SJCRH30 (cell line): ENCODE results near the gene BEND4. TPM values are rescaled to one million over a fixed set of nuclear protein-coding genes. Genes with fewer than 3 reads are reported as not detected.

Source experiments
- DNase-seq, 2 experiments: peaks; one replicate each; pipeline ENCODE4 v3.0.0-alpha.2; 2015 to 2020
- H3K27ac ChIP-seq: fragments of 250-450 bp; sonication (Bioruptor Pico); 2 replicates; pipeline ENCODE4 v1.5.1; 2020; ENCODE audit warnings: mild to moderate bottlenecking, moderate library complexity
- H3K27me3 ChIP-seq: fragments of 250-450 bp; sonication (Bioruptor Pico); 2 replicates; pipeline ENCODE4 v1.5.1; 2020; ENCODE audit warnings: mild to moderate bottlenecking, moderate library complexity
- H3K36me3 ChIP-seq: fragments of 250-450 bp; sonication (Bioruptor Pico); 2 replicates; pipeline ENCODE4 v1.5.1; 2020; ENCODE audit warnings: mild to moderate bottlenecking, moderate library complexity
- H3K4me1 ChIP-seq: fragments of 250-450 bp; sonication (Bioruptor Pico); 2 replicates; pipeline ENCODE4 v1.5.1; 2020; ENCODE audit warnings: mild to moderate bottlenecking, moderate library complexity
- H3K4me3 ChIP-seq: fragments of 250-450 bp; sonication (Bioruptor Pico); 2 replicates; pipeline ENCODE4 v1.5.1; 2020; ENCODE audit warnings: mild to moderate bottlenecking, moderate library complexity
- H3K9me3 ChIP-seq: fragments of 250-450 bp; sonication (Bioruptor Pico); replicated peaks from 2 replicates; pipeline ENCODE4 v1.5.1; 2020; ENCODE audit warnings: mild to moderate bottlenecking, moderate library complexity
- total RNA-seq: library from RNA; depleted of rRNA; stranded (reverse); fragments of >200 nt; shearing (Covaris generic); gene quantifications from 2 replicates; pipeline ENCODE4 v1.2.3, GENCODE V29; 2014; rRNA removed

BEND4 gene
- total RNA-seq, 1 experiment from 2014 or later: 0.18 TPM

- no peak overlapping the region for H3K4me3 ChIP-seq
- H3K36me3 ChIP-seq: peaks cover 12% of the 10 kb centered on the region
- H3K4me1 ChIP-seq: no peaks in the 10 kb centered on the region
- H3K27ac ChIP-seq: no peak overlapping the region
- DNase-seq: no peak
- H3K27me3 ChIP-seq: no peaks in the 10 kb centered on the region
- H3K9me3 ChIP-seq: no peaks in the 10 kb centered on the region
Observed at GRCh38 chr4:42066402-42066801, 86.1 kb downstream of the BEND4 start.

Other genes starting within 250 kb of the BEND4 start
- 82.0 and 90.9 TPM in 2 replicates for gene TMEM33, start 217.2 kb downstream of the BEND4 start, total RNA-seq
- gene DCAF4L1, start 170.9 kb downstream of the BEND4 start, total RNA-seq: 0.23 and 0.34 TPM in 2 replicates
- 51.2 and 53.2 TPM in 2 replicates for gene SLC30A9, start 162.1 kb downstream of the BEND4 start, total RNA-seq
- not detected in 2 replicates for gene SHISA3, start 244.8 kb upstream of the BEND4 start, total RNA-seq